ENCODE measurements around the gene TAOK1.
"Not testable (repeated sequence)": the region's sequence is repeated elsewhere in the genome, so short reads cannot be mapped to it uniquely, and the experiment has no call there.

- TF ChIP-seq CTCF, POLR2A (IDR thresholded peaks at IDR 0.05): not testable (repeated sequence)
Observed at GRCh38 chr17:29480249-29480928, 90.2 kb downstream of the TAOK1 start.

All from adrenal gland (tissue), 5 donors.